A673 (cell line): ENCODE data around the gene GRIK3. TPM values are rescaled to one million over a fixed set of nuclear protein-coding genes. Genes with fewer than 3 reads are reported as not detected.
A peak's percentile ranks its signal among the peaks of the same experiment; 100 is the strongest.
"Not testable (repeated sequence)": the region's sequence is repeated elsewhere in the genome, so short reads cannot be mapped to it uniquely, and the experiment has no call there.

ENCODE experiments used
- Bru-seq: library from RNA; stranded (reverse); fragments of 400-500 nt; gene quantifications from one replicate; lab custom pipeline; 2021; lab: Mats Ljungman, UMichigan
- BruChase-seq, 2 experiments: library from RNA; stranded (reverse); fragments of 400-500 nt; gene quantifications; one replicate each; lab custom pipeline; 2021; lab: Mats Ljungman, UMichigan
- BruUV-seq: library from RNA; stranded (reverse); fragments of 400-500 nt; replicated peaks from 2 replicates; lab custom pipeline; 2021; lab: Mats Ljungman, UMichigan
- CTCF ChIA-PET: fragments of 300-600 bp; sonication (Branson Sonifier 250); formaldehyde crosslinking; loops from one replicate; lab custom pipeline; 2022; ENCODE audit warnings: antibody characterized with exemption; lab: Charles Lee
- POLR2A ChIA-PET: fragments of 300-600 bp; sonication (Branson Sonifier 250); formaldehyde crosslinking; loops from one replicate; lab custom pipeline; 2022; ENCODE audit warnings: antibody characterized with exemption; ENCODE audit not compliant: low non-redundant PET; lab: Charles Lee
- DNase-seq: peaks from one replicate; pipeline ENCODE4 v3.0.0-alpha.2; 2015; ENCODE audit warnings: low spot score
- H3K27ac ChIP-seq: fragments of 200-600 bp; sonication (generic); 2 replicates; pipeline ENCODE4 v1.5.1; 2016; ENCODE audit warnings: mixed run types, low read depth, mild to moderate bottlenecking, mixed read lengths, antibody characterized with exemption, low read length; ENCODE audit not compliant: poor library complexity, severe bottlenecking
- H3K27me3 ChIP-seq: fragments of 200-600 bp; sonication (generic); replicated peaks from 2 replicates; pipeline ENCODE4 v1.6.1; 2017; ENCODE audit warnings: mixed run types, low read depth, mild to moderate bottlenecking, mixed read lengths, antibody characterized with exemption, low read length; ENCODE audit not compliant: insufficient read depth, poor library complexity
- H3K36me3 ChIP-seq: fragments of 200-600 bp; sonication (generic); 2 replicates; pipeline ENCODE4 v1.6.1; 2016; ENCODE audit warnings: mixed run types, mild to moderate bottlenecking, mixed read lengths, antibody characterized with exemption, low read length; ENCODE audit not compliant: insufficient read depth, poor library complexity, severe bottlenecking
- H3K4me1 ChIP-seq: fragments of 200-600 bp; sonication (generic); 2 replicates; pipeline ENCODE4 v1.6.1; 2017; ENCODE audit warnings: mixed run types, mild to moderate bottlenecking, mixed read lengths, antibody characterized with exemption, low read length; ENCODE audit not compliant: insufficient read depth, poor library complexity, severe bottlenecking
- H3K4me3 ChIP-seq: fragments of 200-600 bp; sonication (generic); 2 replicates; pipeline ENCODE4 v1.5.1; 2016; ENCODE audit warnings: low read depth, mixed run types, mild to moderate bottlenecking, mixed read lengths, low read length; ENCODE audit not compliant: poor library complexity, severe bottlenecking
- H3K9me3 ChIP-seq: fragments of 200-600 bp; sonication (generic); 2 replicates; pipeline ENCODE4 v1.6.1; 2016; ENCODE audit warnings: mixed run types, low read depth, mild to moderate bottlenecking, mixed read lengths, antibody characterized with exemption, low read length; ENCODE audit not compliant: poor library complexity, severe bottlenecking
- EZH2 ChIP-seq: fragments of 200-600 bp; sonication (generic); IDR thresholded peaks from 2 replicates; pipeline ENCODE4 v1.6.1; 2017; ENCODE audit warnings: borderline replicate concordance, low read depth, mild to moderate bottlenecking, mixed read lengths, antibody characterized with exemption, low read length; ENCODE audit not compliant: poor library complexity, severe bottlenecking
- intact Hi-C: fragments of 100-400 bp; cut with micrococcal nuclease; formaldehyde crosslinking; loops from one replicate; pipeline ENCODE4 v1.10.0; 2022; ENCODE audit not compliant: unreplicated experiment
- long read RNA-seq: library from polyadenylated mRNA; stranded (forward); transcript quantifications from one replicate; pipeline ENCODE4 v2.0.0, GENCODE V29; 2022
- total RNA-seq: library from RNA; stranded (reverse); gene quantifications from 2 replicates; pipeline ENCODE4 v1.2.3, GENCODE V29; 2021
- TF ChIP-seq, protein P1 (sequence below): fragments of 300-800, 200-600 bp; sonication (generic); conservative IDR thresholded peaks from 2 replicates; pipeline ENCODE4 v1.5.1; 2017; ENCODE audit warnings: low read depth, mild to moderate bottlenecking, antibody characterized with exemption, low read length, moderate library complexity, mixed read lengths

Gene GRIK3
- 0.17 TPM in 1 of 2 replicates, not detected in the other for total RNA-seq
- percentile 5 among the genes with signal in this experiment for Bru-seq, nascent RNA
- percentile 2 among the genes with signal in this experiment for BruChase-seq, experiment 1, labeled RNA remaining after a 2-hour chase
- BruChase-seq, experiment 2, labeled RNA remaining after a 6-hour chase, result percentile 7 among the genes with signal in this experiment
- long read RNA-seq, partial matches to known transcripts, result 1 of 1 reads
- long read RNA-seq, other reads (novel, unspliced or antisense), result 0 of 1 reads

DNA sequence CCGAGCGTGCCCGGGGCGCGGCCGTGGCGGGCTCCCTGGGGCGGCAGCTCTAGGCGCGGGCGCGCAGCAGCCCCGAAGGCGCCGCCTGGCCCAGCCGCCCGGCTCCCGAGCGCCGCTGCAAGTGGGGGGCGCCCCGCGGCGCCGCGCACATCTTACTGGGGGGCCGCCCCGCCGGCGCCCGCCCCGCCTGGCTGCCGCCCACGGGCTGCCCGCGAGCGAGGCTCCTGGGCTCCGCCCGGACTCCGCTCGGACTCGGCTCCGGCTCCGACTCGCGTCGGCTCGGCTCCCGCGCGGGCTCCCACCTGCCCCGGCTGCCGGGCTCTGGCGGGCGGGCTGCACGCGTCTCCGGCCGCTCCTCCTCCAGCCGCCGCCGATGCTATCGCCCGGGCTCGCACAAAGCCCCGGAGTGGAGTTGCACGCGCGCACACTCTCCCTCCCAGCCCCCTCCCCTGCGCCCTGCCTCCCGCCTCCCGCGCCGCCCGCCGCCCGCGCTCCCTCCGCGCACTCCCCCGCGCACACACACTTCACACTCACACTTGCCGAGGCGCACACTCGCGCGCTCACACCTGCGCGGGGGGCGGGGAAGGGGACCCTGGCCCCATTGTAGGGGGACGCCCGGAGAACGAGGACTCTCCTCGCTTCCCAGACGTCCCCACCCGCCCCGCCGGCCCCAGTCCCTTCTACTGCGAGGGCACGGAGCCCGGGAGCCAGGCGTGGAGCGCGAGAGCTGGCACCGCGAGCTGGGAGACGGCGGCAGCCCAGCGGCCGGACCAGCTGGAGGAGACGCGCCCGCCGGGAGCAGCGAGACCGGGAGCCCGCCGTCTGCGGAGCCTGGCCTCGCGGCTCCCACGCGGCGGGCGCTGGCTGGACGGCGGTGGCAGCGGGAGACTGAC lies at the start of gene GRIK3:
GRIK3 (minus strand) TSS at position 395 of the 893 bp plus-strand sequence. CDS start 407 bp downstream, outside the sequence.
- DNase-seq, result peak; percentile 22
- CTCF ChIA-PET, result no interaction called here
- intact Hi-C loops, result no loop called here
- H3K4me1 ChIP-seq, result no peaks in the 10 kb centered on the region
- peaks cover 75% of the 10 kb centered on the region for H3K27me3 ChIP-seq
- no peaks in the 10 kb centered on the region for H3K36me3 ChIP-seq
- no TSS peak for BruUV-seq
- peak within 1 kb of the TSS; percentile 28 for H3K4me3 ChIP-seq
- TF ChIP-seq, protein P1, sequence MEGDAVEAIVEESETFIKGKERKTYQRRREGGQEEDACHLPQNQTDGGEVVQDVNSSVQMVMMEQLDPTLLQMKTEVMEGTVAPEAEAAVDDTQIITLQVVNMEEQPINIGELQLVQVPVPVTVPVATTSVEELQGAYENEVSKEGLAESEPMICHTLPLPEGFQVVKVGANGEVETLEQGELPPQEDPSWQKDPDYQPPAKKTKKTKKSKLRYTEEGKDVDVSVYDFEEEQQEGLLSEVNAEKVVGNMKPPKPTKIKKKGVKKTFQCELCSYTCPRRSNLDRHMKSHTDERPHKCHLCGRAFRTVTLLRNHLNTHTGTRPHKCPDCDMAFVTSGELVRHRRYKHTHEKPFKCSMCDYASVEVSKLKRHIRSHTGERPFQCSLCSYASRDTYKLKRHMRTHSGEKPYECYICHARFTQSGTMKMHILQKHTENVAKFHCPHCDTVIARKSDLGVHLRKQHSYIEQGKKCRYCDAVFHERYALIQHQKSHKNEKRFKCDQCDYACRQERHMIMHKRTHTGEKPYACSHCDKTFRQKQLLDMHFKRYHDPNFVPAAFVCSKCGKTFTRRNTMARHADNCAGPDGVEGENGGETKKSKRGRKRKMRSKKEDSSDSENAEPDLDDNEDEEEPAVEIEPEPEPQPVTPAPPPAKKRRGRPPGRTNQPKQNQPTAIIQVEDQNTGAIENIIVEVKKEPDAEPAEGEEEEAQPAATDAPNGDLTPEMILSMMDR, result no peak
- TF ChIP-seq EZH2, result no peak
- H3K27ac ChIP-seq, result no peak within 1 kb of the TSS
- POLR2A ChIA-PET, result no interaction called here
- no peaks in the 10 kb centered on the region for H3K9me3 ChIP-seq

DNA sequence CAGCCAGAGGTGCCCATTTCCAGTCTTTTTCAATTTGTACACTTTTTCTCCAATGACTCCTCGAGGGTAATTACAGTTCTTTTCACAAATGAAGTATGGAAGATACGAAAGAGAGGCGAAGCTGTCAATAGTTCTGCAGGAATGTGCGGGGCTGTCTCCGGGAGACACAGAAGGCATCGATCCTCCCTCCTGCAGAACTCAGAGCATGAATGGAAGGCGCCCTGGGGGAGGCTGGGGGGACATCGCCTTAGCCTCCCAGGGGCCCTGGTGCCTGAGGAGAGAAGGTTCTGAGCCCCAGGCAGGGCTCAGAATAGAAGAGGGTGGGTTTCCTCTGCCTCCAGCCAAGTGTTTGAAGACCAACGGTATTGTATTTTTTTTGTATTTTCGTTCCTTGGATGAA lies 49.7 kb upstream of the GRIK3 start:
- no peaks in the 10 kb centered on the region for H3K9me3 ChIP-seq
- TF ChIP-seq, protein P1, result no peak
- no peak for TF ChIP-seq EZH2
- H3K36me3 ChIP-seq, result no peaks in the 10 kb centered on the region
- no peak for DNase-seq
- H3K27ac ChIP-seq, result no peak overlapping the region
- H3K4me3 ChIP-seq, result no peak overlapping the region
- CTCF ChIA-PET, result no interaction called here
- intact Hi-C loops, result no loop called here
- H3K27me3 ChIP-seq, result peaks cover 21% of the 10 kb centered on the region
- BruUV-seq, result no TSS peak
- POLR2A ChIA-PET, result no interaction called here
- H3K4me1 ChIP-seq, result no peaks in the 10 kb centered on the region

DNA sequence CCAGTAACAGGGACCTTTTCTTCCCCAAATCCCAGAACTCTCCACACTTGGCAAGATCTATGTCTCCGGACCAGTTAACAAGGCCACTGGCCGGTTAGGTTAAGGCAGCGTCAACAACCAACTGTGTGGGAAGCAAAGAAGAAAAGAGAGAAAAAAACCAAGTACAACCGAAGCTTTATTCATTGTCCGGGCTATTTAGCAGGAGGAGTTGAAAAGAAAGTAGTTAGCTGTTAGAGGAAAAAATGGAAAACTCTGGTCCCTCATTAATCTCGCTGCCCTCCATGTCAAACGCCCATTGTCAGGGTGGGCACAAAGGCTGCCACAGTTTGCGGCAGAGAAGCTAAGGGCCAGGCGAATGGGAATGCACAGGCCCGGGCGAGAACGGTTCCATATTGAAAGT lies 49.3 kb upstream of the GRIK3 start:
- intact Hi-C loops, result no loop called here
- H3K4me3 ChIP-seq, result no peak overlapping the region
- H3K36me3 ChIP-seq, result no peaks in the 10 kb centered on the region
- DNase-seq, result no peak
- ChIA-PET CTCF (no interaction called here), POLR2A (no interaction called here)
- H3K4me1 ChIP-seq, result no peaks in the 10 kb centered on the region
- no TSS peak for BruUV-seq
- no peaks in the 10 kb centered on the region for H3K9me3 ChIP-seq
- peaks cover 19% of the 10 kb centered on the region for H3K27me3 ChIP-seq
- no peak for TF ChIP-seq EZH2
- TF ChIP-seq, protein P1, result no peak
- no peak overlapping the region for H3K27ac ChIP-seq

DNA sequence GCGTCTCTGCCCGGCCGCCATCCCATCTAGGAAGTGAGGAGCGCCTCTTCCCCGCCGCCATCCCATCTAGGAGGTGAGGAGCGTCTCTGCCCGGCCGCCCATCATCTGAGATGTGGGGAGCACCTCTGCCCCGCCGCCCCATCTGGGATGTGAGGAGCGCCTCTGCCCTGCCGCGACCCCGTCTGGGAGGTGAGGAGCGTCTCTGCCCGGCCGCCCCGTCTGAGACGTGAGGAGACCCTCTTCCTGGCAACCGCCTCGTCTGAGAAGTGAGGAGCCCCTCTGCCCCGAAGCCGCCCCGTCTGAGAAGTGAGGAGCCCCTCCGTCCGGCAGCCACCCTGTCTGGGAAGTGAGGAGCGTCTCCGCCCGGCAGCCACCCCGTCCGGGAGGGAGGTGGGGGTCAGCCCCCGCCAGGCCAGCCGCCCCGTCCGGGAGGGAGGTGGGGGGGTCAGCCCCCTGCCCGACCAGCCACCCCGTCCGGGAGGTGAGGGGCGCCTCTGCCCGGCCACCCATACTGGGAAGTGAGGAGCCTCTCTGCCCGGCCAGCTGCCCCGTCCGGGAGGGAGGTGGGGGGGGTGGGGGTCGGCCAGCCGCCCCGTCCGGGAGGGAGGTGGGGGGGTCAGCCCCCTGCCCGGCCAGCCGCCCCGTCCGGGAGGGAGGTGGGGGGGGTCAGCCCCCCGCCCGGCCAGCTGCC lies 46.1 kb upstream of the GRIK3 start:
- H3K36me3 ChIP-seq, POLR2A ChIA-PET, H3K4me1 ChIP-seq, H3K9me3 ChIP-seq, H3K27ac ChIP-seq, intact Hi-C loops, CTCF ChIA-PET, BruUV-seq, DNase-seq, H3K4me3 ChIP-seq: not testable (repeated sequence)
- H3K27me3 ChIP-seq, result peaks cover 26% of the 10 kb centered on the region
